Measurements from ENCODE around the gene EMP1.

EMP1 gene

DNA sequence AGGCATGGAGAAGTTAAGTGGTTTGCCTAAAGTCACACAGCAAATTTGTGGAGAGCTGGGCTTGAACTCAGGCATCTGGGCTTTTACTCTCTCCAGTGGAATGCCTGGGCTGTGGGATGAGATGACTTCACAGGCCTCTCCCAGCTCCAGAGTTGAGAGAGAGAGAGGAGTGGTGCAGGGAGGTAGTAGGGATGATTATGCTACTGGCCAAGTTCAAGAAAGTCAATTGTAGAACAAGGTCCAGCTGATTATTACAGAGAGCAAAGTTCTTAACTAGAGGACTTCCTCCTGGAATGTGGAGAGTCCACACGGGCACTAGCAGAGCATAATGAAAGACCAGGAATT is 769 bp upstream of the EMP1 start:
- DNase-seq: no peak

GRCh38 chr12:13197032-13197431 is 506 bp downstream of the EMP1 start:
- no peak for DNase-seq

DNA sequence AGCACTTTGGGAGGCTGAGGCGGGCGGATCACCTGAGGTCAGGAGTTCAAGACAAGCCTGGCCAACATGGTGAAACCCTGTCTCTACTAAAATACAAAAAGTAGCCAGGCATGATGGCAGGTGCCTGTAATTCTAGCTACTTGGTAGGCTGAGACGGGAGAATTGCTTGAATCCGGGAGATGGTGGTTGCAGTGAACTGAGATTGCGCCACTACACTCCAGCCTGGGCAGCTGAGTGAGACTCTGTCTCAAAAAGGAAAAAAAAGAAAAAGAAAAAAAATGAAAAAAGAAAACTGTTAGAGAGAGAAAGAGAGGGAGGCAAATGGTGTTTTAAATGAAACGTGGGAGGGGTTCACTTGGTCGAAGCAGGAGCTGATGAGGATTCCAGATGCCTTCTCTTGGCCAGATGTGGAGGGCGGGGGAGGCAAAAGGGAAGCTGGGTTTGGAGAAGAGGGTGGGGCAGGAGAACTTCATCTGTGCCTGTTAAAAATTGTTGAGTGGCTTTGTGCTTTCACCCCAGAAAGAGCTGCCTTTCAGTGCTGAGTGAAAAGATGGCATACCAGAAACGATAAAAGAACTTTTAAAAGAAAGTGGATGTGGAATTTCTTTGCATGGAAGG is 1.1 kb downstream of the EMP1 start:
- no peak for DNase-seq

DNA sequence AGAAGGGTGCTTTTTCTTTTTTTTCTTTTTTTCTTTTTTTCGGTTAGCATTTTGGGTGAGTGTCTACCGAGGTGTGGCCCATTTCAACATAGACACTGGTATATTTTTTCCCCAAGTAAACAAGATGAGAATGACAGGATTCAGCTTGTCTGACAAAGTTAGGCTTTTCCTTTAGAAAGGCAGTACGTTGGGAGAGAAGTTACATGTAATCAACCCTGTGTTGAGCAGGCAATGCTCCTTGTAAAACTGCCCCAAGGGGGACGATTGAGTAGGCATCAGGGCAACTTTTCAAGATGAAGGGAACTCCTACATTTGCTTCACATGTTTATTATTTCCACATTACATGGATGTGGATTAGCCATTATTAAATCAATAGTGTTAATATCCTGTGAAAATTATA is 1.7 kb downstream of the EMP1 start:
- DNase-seq: no peak

DNA sequence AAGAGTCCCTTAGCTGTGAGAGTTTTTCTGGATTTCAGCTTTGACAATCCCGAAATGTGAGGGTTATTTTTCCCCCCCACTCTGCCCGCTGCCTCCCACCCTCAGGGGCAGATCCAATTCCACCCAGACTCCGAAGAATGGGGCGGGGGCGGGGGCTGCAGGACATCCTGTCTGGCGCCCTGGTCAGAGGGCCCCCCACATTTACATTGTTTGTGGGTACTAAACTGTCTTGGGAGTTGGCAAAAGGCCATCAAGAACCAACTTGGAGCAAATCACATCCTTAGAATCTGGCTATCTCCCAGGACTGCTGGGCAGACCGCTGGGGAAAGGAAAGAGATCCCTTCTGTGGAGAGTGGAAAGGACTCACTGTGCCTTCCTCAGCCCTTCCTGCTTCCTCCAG is 2.4 kb downstream of the EMP1 start:
- no peak for DNase-seq

GRCh38 chr12:13199592-13199991 is 3.1 kb downstream of the EMP1 start:
- DNase-seq: no peak

DNA sequence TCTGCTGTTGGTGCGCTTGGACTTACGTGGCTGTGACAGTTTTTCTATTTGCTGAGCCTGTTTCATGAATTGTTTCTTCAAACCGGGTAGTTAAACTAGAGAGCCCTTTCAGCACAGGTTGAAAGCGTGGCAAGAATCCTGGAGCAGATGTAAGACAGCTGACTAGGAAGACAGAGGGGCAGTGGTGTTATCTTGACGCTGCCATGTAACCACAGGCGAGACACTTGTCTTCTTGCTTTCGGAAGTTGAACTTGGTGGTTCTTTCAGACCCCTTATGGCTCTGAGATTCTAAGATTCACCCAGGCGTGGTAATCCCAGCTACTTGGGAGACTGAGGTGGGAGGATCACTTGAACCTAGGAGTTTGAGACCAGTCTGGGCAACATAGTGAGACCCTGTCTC is 4.3 kb downstream of the EMP1 start:
- no peak for DNase-seq

DNA sequence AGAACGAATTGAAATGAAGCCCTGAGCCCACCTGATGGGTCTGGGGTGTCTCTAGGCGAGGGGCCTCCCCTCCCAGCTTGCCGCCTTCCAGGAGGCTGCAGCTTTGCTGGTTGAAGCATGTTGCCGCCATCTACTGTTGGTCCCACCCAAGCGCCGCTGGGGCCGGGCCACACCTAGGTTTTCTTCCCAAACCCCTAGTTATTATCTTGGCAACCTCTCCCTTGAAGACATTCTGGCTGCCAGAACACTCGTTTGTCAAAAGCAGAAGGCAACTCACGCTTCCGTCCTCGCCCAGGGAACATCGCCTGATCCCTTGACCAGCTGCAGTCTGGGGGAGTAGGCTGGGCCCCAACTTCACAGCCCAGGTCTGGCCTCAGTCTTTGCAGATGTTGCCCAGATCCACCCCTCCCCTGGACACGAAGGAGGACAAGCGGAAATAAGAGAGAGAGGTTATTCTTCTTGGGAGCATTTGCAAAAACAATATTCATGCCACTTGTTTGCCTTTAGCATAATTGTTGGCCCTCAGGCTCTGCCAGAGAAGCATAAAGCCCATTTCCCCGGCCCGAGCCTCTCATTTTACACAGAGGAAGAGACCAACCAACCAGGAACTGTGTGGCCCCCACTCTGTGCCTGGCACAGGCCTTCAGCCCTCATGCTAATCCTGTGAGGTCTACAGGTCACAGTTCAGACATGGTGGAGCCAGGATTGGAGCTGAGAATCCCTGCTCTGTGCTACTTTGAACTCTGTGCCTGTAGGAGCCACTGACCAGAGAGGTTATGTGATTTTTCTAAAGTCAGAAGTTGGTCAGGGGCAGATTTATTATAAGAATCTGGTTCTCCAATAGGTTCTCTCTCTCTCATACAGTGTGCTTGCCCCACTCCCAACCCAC is 6.8 kb downstream of the EMP1 start:
- peak in 2 of 56 donors; percentile 5 to 31 for DNase-seq

DNA sequence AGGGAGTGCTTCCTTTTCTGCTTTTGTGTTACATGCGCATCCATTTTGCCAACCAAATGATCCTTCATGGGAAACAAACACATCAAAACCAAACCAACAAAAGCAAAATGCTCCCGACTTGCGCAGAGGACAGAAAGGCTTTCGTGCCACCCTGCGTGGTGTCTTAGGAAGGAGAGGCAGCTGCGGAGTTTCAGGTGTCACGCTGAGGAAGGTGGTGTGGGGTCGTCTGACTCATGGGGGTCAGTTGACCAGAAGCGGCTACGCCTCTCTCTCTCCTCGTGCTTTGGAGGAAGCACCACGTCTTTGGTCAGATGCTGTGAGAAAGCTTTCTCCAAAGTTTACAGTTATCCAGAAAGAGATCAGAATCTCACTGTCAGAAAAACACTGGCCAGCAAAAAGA is 7.9 kb downstream of the EMP1 start:
- DNase-seq: no peak

DNA sequence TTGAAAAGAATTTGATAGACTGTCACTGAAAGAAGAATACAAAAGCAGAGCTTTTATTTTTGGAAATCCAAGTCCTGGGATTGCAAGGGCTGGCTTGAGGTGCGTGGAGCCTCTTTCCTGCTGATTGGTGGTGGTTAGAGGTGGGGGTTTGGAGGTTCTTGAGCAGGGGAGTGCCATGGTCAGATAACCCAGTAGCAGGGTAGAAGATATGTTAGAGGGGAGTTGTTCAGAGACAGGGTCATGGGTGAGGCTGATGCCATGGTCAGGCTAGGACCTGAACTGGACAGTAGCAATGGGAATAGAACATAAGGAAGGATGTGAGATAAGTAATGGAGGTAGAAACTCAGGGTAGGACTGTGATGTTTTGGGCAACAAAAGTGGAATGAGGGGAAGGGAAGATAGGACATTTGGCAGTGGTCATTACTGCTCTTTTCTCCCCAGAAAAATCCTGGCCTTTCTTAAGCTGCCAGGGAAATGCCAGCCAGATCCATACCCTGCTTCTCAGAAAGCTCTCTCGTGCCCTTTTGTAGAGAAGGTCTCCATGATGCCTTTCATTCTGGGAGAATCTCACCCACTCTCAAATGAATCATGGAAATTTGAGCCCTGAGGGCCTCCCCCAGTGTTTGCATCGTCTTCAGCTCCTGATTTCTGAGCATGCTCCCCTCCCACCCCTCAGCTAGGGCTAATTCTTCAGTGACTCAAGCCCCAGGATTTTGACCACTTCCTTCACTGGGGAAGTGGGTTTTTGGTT is 9.5 kb downstream of the EMP1 start:
- no peak for DNase-seq

GRCh38 chr12:13206560-13206897 is 10.0 kb downstream of the EMP1 start:
- DNase-seq: no peak

- DNase-seq: peak in 3 of 56 donors; percentile 4 to 41 (median 10)
These were observed 12.3 kb downstream of the EMP1 start for GRCh38 chr12:13208533-13209435.

GRCh38 chr12:13209436-13210235 is 13.1 kb downstream of the EMP1 start:
- no peak for DNase-seq

- no peak for DNase-seq
These were observed 14.0 kb downstream of the EMP1 start for GRCh38 chr12:13210236-13211190.

- DNase-seq: no peak
These were observed 14.8 kb downstream of the EMP1 start for GRCh38 chr12:13211191-13211858.

DNA sequence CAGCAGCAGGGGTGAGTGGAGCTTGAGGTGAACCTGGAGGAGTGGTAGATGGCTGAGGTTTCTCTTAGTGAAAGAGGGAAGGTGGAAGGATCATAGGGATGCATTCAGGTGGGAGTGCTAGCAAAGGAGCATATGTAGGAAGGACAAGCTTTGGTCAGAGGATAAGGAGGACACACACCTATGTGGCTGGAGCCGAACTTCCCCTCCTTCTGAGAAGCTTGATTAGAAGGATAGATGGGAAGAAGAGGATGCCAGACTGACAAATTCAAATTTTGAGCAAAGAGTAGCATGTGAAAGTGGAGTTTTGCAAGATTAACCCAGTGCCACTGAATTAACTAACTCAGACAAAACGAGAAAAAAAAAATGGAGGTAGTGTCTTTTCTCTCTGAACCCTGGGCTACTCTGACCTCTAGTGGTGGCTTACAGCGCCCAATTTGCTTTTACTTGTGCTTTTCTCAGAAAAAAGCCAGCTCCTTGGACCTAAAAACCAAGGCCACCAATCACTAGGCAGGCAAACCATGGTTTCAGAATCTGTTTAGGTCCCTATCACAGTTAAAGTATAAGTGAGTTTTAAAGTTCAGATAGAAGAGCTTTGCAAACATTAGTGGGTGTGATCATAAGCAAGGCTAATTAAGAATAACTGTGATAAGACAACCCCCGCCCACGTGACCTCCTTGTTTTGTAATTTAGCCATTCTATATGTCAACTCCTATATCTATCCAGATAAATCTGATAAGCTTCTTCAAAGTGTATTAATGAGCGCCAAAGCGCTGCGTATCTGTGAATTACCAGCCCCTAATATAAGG is 15.5 kb downstream of the EMP1 start:
- DNase-seq: peak in 40 of 56 donors; percentile 2 to 74 (median 28)

GRCh38 chr12:13215056-13215455 is 18.5 kb downstream of the EMP1 start:
- no peak for DNase-seq

DNA sequence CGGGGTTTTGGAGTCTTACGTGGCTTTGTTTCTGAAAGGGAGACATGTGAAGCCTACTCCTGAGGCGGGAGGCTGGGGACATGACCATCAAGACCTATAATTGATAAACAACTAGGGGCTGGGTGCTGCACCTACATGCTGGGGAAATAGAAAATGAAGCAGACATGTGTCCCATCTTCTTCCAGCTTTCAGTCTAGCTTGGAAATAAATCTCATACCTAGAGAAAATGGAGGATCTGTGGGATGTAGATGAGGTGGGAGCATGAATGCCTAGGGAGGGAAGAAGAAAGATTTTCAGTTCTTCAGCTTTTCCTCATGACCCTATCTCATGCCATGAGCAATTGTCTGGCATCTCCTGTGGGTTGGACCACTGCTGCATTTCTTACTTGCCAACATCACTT is 22.1 kb downstream of the EMP1 start:
- no peak for DNase-seq

Data from amygdala (tissue), 56 donors.